K562 (cell line): ENCODE results near the gene PIK3R1. TPM values are rescaled to one million over a fixed set of nuclear protein-coding genes. Genes with fewer than 3 reads are reported as not detected.

ENCODE experiments used
- ARID3A ChIP-seq: IDR thresholded peaks from 2 replicates; pipeline ENCODE4 v1.6.1; 2012; ENCODE audit warnings: low read depth, low read length, improper control_type of control experiment, borderline replicate concordance
- CTCF ChIP-seq, 3 experiments: IDR thresholded peaks in 2 of 3; conservative IDR thresholded peaks in 1 of 3; 2 replicates each; pipeline ENCODE4 v1.5.1; 2011 to 2012; ENCODE audit warnings: low read length in 3 of 3, mild to moderate bottlenecking in 3 of 3, control low read depth in 2 of 3, improper control_type of control experiment in 1 of 3, inconsistent platforms in 1 of 3, low read depth in 1 of 3, mixed read lengths in 1 of 3, moderate library complexity in 1 of 3; ENCODE audit not compliant: insufficient read depth in 2 of 3
- DEAF1 ChIP-seq: fragments of 450-650 bp; formaldehyde crosslinking; IDR thresholded peaks from 2 replicates; pipeline ENCODE4 v1.4.0; 2020; ENCODE audit warnings: mild to moderate bottlenecking, moderate library complexity
- FOXK1 ChIP-seq: sonication (generic); formaldehyde crosslinking; IDR thresholded peaks from 2 replicates; pipeline ENCODE4 v1.8.0; 2022; ENCODE audit warnings: missing genetic modification reagents, mild to moderate bottlenecking, borderline replicate concordance
- FOXK2 ChIP-seq, 2 experiments: fragments of 450-650 bp; IDR thresholded peaks in 1 of 2; conservative IDR thresholded peaks in 1 of 2; 2 replicates each; pipeline ENCODE4 v1.6.1; 2016; ENCODE audit warnings: low read depth in 2 of 2, mild to moderate bottlenecking in 1 of 2
- IRF1 ChIP-seq: sonication (generic); formaldehyde crosslinking; IDR thresholded peaks from 2 replicates; pipeline ENCODE4 v1.8.0; 2022; ENCODE audit warnings: missing genetic modification reagents, mild to moderate bottlenecking, borderline replicate concordance
- NCOA2 ChIP-seq, 2 experiments: fragments of 450-650 bp; IDR thresholded peaks; 2 replicates each; pipeline ENCODE4 v1.6.1; 2018; ENCODE audit warnings: mild to moderate bottlenecking in 2 of 2, moderate library complexity in 1 of 2; ENCODE audit not compliant: partially characterized antibody in 2 of 2
- NR0B1 ChIP-seq: fragments of 450-650 bp; IDR thresholded peaks from one replicate; pipeline ENCODE4 v1.6.1; 2018; ENCODE audit warnings: mild to moderate bottlenecking, moderate library complexity; ENCODE audit not compliant: partially characterized antibody
- SREBF2 ChIP-seq: sonication (generic); formaldehyde crosslinking; IDR thresholded peaks from 2 replicates; pipeline ENCODE4 v1.4.0; 2020; ENCODE audit warnings: mild to moderate bottlenecking, missing genetic modification reagents
- ZFX ChIP-seq: sonication (generic); formaldehyde crosslinking; IDR thresholded peaks from 2 replicates; pipeline ENCODE4 v1.8.0; 2022; ENCODE audit warnings: mild to moderate bottlenecking, missing genetic modification reagents, moderate library complexity
- ZNF75A ChIP-seq: fragments of 450-650 bp; formaldehyde crosslinking; IDR thresholded peaks from 2 replicates; pipeline ENCODE4 v1.4.0; 2020; ENCODE audit warnings: mild to moderate bottlenecking
- polyA plus RNA-seq, 8 experiments: library from polyadenylated mRNA; depleted of rRNA in 4 of 8; stranded (reverse) in 5 of 8; unstranded in 3 of 8; fragments of >200 nt; fragmentation: Nextera tagmentation in 2 of 8; fragmentation: Illumina TruSeq in 1 of 8; extraction: Ambion mirVana in 2 of 8; extraction: Trizol in 1 of 8; gene quantifications; 2 replicates each; pipeline versions ENCODE4 v1.2.1 to v1.2.3, GENCODE V29; 2011 to 2014; ENCODE audit warnings: inconsistent platforms in 1 of 8, missing spikeins in 1 of 8
- total RNA-seq, 7 experiments: library from RNA; depleted of rRNA in 6 of 7; stranded (reverse); fragments of >200 nt in 6 of 7; fragmentation: Illumina TruSeq in 2 of 7; extraction: Trizol in 2 of 7; gene quantifications; 2 replicates each; pipeline versions ENCODE4 v1.2.1 to v1.2.3, GENCODE V29; 2011 to 2021; ENCODE audit warnings: low replicate concordance in 1 of 7

PIK3R1 gene
- total and polyA plus RNA-seq, 9 of the 15 experiments (the other 6 are each of a cell fraction or from before 2014, with no cell fraction given), result 1.1 to 9.7 (median 4.8) TPM

GRCh38 chr5:68272289-68272688 is 56.7 kb downstream of the PIK3R1 start (continued):
- TF ChIP-seq ARID3A (0 out of 2 replicates have a peak, but pooled peaks have one; percentile 19), DEAF1 (CRISPR knock-in tag) (0 out of 2 replicates have a peak, but pooled peaks have one; percentile 16), CTCF (IDR thresholded peaks at IDR 0.05 in 2 of 3, conservative IDR thresholded peaks at IDR 0.05 in 1 of 3; ENCODE audit: insufficient read depth in 2 of 3, low read depth in 1 of 3, low read length in 3 of 3) (peak in 1 of 3 experiments; percentile 51; a peak in 2 of 6 replicates), FOXK1 (CRISPR knock-in tag) (no peak), ZNF75A (no peak), IRF1 (CRISPR knock-in tag) (no peak), NCOA2 (IDR thresholded peaks at IDR 0.05; ENCODE audit: partially characterized antibody in 2 of 2) (no peak), SREBF2 (CRISPR knock-in tag) (no peak), FOXK2 (conservative IDR thresholded peaks at IDR 0.05 in 1 of 2, IDR thresholded peaks at IDR 0.05 in 1 of 2; ENCODE audit: low read depth in 2 of 2) (0 out of 4 replicates have a peak, but pooled peaks of 1 of the 2 experiments have one; percentile 21), NR0B1 (no peak), ZFX (CRISPR knock-in tag) (no peak)
